GM23338 (cell line): ENCODE measurements around the gene BLTP3A. TPM values are rescaled to one million over a fixed set of nuclear protein-coding genes. Genes with fewer than 3 reads are reported as not detected.

ENCODE experiments used
- ATAC-seq: fragments of 200-7000 bp; cut with Tn5 transposase; 3 replicates; pipeline ENCODE4 v1.9.1; 2020
- DNase-seq: peaks from one replicate; pipeline ENCODE4 v3.0.0-alpha.2; 2015; ENCODE audit warnings: low spot score
- H2AFZ ChIP-seq: fragments of 200-600 bp; sonication (generic); 2 replicates; pipeline ENCODE4 v1.8.0; 2016; ENCODE audit warnings: antibody characterized with exemption, mild to moderate bottlenecking, moderate library complexity
- H3F3A ChIP-seq: fragments of 200-600 bp; sonication (generic); replicated peaks from 2 replicates; pipeline ENCODE4 v1.8.0; 2017; ENCODE audit warnings: antibody characterized with exemption, mixed run types, low read depth
- H3K27ac ChIP-seq: fragments of 200-600 bp; sonication (generic); 2 replicates; pipeline ENCODE4 v1.6.1; 2016; ENCODE audit warnings: low read depth
- H3K27me3 ChIP-seq: fragments of 200-600 bp; sonication (generic); 2 replicates; pipeline ENCODE4 v1.8.0; 2016; ENCODE audit warnings: mild to moderate bottlenecking, mixed run types, moderate library complexity; ENCODE audit not compliant: insufficient read depth
- H3K36me3 ChIP-seq: fragments of 200-600 bp; sonication (generic); 2 replicates; pipeline ENCODE4 v1.8.0; 2016; ENCODE audit warnings: mild to moderate bottlenecking; ENCODE audit not compliant: insufficient read depth
- H3K4me1 ChIP-seq: fragments of 200-600 bp; sonication (generic); 2 replicates; pipeline ENCODE4 v1.8.0; 2016; ENCODE audit warnings: mild to moderate bottlenecking, moderate library complexity; ENCODE audit not compliant: insufficient read depth
- H3K4me2 ChIP-seq: fragments of 200-600 bp; sonication (generic); 2 replicates; pipeline ENCODE4 v1.7.1; 2017; ENCODE audit warnings: mixed run types
- H3K4me3 ChIP-seq: fragments of 200-600 bp; sonication (generic); 2 replicates; pipeline ENCODE4 v1.6.1; 2016; ENCODE audit warnings: mixed run types
- H3K79me2 ChIP-seq: fragments of 200-600 bp; sonication (generic); replicated peaks from 2 replicates; pipeline ENCODE4 v1.8.0; 2017; ENCODE audit warnings: mild to moderate bottlenecking; ENCODE audit not compliant: insufficient read depth
- H3K9me2 ChIP-seq: fragments of 200-600 bp; sonication (generic); 2 replicates; pipeline ENCODE4 v1.8.0; 2017; ENCODE audit not compliant: insufficient read depth
- H4K20me1 ChIP-seq: fragments of 200-600 bp; sonication (generic); replicated peaks from 2 replicates; pipeline ENCODE4 v1.8.0; 2017; ENCODE audit warnings: mild to moderate bottlenecking; ENCODE audit not compliant: insufficient read depth
- H3K27ac Mint-ChIP-seq: 2 replicates; pipeline ENCODE4 v1.8.0; 2020; ENCODE audit warnings: inconsistent platforms, mild to moderate bottlenecking, moderate library complexity, mixed read lengths
- H3K27me3 Mint-ChIP-seq: 3 replicates; pipeline ENCODE4 v1.8.0; 2022; ENCODE audit warnings: low read depth, mild to moderate bottlenecking, moderate library complexity, mixed read lengths, inconsistent platforms; ENCODE audit not compliant: insufficient read depth, poor library complexity
- H3K36me3 Mint-ChIP-seq: 3 replicates; pipeline ENCODE4 v1.8.0; 2021; ENCODE audit warnings: low read depth, mild to moderate bottlenecking, inconsistent platforms, moderate library complexity, mixed read lengths
- H3K4me1 Mint-ChIP-seq: 3 replicates; pipeline ENCODE4 v1.8.0; 2020; ENCODE audit warnings: mild to moderate bottlenecking, inconsistent platforms, mixed read lengths
- H3K4me3 Mint-ChIP-seq: 3 replicates; pipeline ENCODE4 v1.8.0; 2021; ENCODE audit warnings: moderate library complexity, mild to moderate bottlenecking, inconsistent platforms, mixed read lengths
- H3K9me3 Mint-ChIP-seq: 3 replicates; pipeline ENCODE4 v1.8.0; 2020; ENCODE audit warnings: moderate library complexity, mild to moderate bottlenecking, inconsistent platforms, mixed read lengths
- CREB1 ChIP-seq: fragments of 250-450 bp; sonication (Bioruptor Pico); IDR thresholded peaks from 2 replicates; pipeline ENCODE4 v1.5.0; 2020; ENCODE audit warnings: low read depth, mild to moderate bottlenecking, moderate library complexity
- EZH2 ChIP-seq: fragments of 200-600 bp; sonication (generic); IDR thresholded peaks from one replicate; pipeline ENCODE4 v1.8.0; 2017; ENCODE audit warnings: antibody characterized with exemption, mild to moderate bottlenecking, low read depth; ENCODE audit not compliant: unreplicated experiment
- EZH2phosphoT487 ChIP-seq: fragments of 200-600 bp; sonication (generic); IDR thresholded peaks from one replicate; pipeline ENCODE4 v1.8.1; 2018; ENCODE audit warnings: antibody characterized with exemption; ENCODE audit not compliant: unreplicated experiment
- JUNB ChIP-seq: IDR thresholded peaks from one replicate; pipeline ENCODE4 v1.6.1; 2016; ENCODE audit warnings: antibody characterized with exemption; ENCODE audit not compliant: unreplicated experiment
- NANOG ChIP-seq: IDR thresholded peaks from 2 replicates; pipeline ENCODE4 v1.6.1; 2016; ENCODE audit warnings: antibody characterized with exemption, borderline replicate concordance
- POLR2AphosphoS5 ChIP-seq: IDR thresholded peaks from 2 replicates; pipeline ENCODE4 v1.6.1; 2016; ENCODE audit warnings: antibody characterized with exemption, low read depth
- STAT1 ChIP-seq: IDR thresholded peaks from one replicate; pipeline ENCODE4 v1.6.1; 2016; ENCODE audit warnings: antibody characterized with exemption; ENCODE audit not compliant: unreplicated experiment
- ZNF114 ChIP-seq: fragments of 250-450 bp; sonication (Bioruptor Pico); IDR thresholded peaks from 2 replicates; pipeline ENCODE4 v1.5.0; 2020; ENCODE audit warnings: mild to moderate bottlenecking, moderate library complexity
- ZNF331 ChIP-seq: fragments of 250-450 bp; sonication (Bioruptor Pico); IDR thresholded peaks from 2 replicates; pipeline ENCODE4 v1.5.0; 2020; ENCODE audit warnings: low read depth, mild to moderate bottlenecking, moderate library complexity
- polyA plus RNA-seq: library from polyadenylated mRNA; unstranded; fragments of >200 nt; fragmentation: Nextera tagmentation; extraction: Ambion mirVana; gene quantifications from 2 replicates; pipeline ENCODE4 v1.2.1, GENCODE V29; 2016
- total RNA-seq: library from RNA; depleted of rRNA; stranded (reverse); fragments of >200 nt; shearing (Covaris generic); gene quantifications from 2 replicates; pipeline ENCODE4 v1.2.3, GENCODE V29; 2014
- TF ChIP-seq, protein P1 (sequence below): fragments of 250-450 bp; sonication (Bioruptor Pico); IDR thresholded peaks from 2 replicates; pipeline ENCODE4 v1.5.0; 2020; ENCODE audit warnings: mild to moderate bottlenecking, moderate library complexity
- TF ChIP-seq, protein P2 (sequence below): IDR thresholded peaks from one replicate; pipeline ENCODE4 v1.6.1; 2018; ENCODE audit warnings: antibody characterized with exemption; ENCODE audit not compliant: unreplicated experiment
- TF ChIP-seq, protein P3 (sequence below), 2 experiments: fragments of 200-600 bp in 1 of 2; sonication (generic) in 1 of 2; conservative IDR thresholded peaks; 2 replicates each; pipeline versions ENCODE4 v1.5.1 to v1.6.1; 2016 to 2017; ENCODE audit warnings: antibody characterized with exemption in 2 of 2, low read depth in 2 of 2, mild to moderate bottlenecking in 2 of 2, moderate library complexity in 1 of 2
- TF ChIP-seq, protein P4 (sequence below): IDR thresholded peaks from 2 replicates; pipeline ENCODE4 v1.6.1; 2016; ENCODE audit warnings: antibody characterized with exemption

Gene BLTP3A
- total and polyA plus RNA-seq, 2 experiments from 2014 or later, result 2.9 to 18.4 TPM

DNA sequence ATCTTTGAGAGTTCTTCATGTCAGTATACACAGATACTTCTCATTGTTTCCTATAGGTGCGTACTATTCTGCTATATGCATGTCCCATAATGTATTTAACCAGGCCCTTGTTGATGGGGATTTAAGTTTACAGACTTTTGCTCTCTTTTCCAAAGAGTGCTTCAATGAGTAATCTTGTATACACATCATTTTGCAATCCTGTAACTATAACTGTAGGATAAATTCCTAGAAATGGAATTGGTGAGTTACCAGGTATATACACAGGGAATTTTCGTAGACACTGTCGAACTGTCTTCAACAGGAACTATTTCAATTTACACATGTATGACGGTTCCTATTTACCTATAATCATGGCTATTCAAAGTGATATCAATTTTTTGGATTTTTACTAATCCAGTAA is 49.8 kb upstream of the BLTP3A start:
- Mint-ChIP-seq H3K9me3 (no peaks in the 10 kb centered on the region), H3K27me3 (no peaks in the 10 kb centered on the region), H3K27ac (no peak overlapping the region), H3K36me3 (no peaks in the 10 kb centered on the region), H3K4me3 (no peak overlapping the region), H3K4me1 (no peaks in the 10 kb centered on the region)
- H4K20me1 ChIP-seq, result no peaks in the 10 kb centered on the region
- H3K27ac ChIP-seq, result no peak overlapping the region
- H3K9me2 ChIP-seq, result no peaks in the 10 kb centered on the region
- no peaks in the 10 kb centered on the region for H3K79me2 ChIP-seq
- H2AFZ ChIP-seq, result no peak overlapping the region
- ATAC-seq (no peak), DNase-seq (no peak)
- H3F3A ChIP-seq, result no peaks in the 10 kb centered on the region
- H3K4me3 ChIP-seq, result no peak overlapping the region
- TF ChIP-seq ZNF331 (CRISPR knock-in tag), result no peak
- no peak for TF ChIP-seq JUNB
- TF ChIP-seq CREB1 (CRISPR knock-in tag), result no peak
- no peak for TF ChIP-seq POLR2AphosphoS5
- no peak for TF ChIP-seq ZNF114 (CRISPR knock-in tag)
- no peak for TF ChIP-seq NANOG
- TF ChIP-seq EZH2phosphoT487, result no peak
- TF ChIP-seq STAT1, result no peak
- TF ChIP-seq, protein P1, sequence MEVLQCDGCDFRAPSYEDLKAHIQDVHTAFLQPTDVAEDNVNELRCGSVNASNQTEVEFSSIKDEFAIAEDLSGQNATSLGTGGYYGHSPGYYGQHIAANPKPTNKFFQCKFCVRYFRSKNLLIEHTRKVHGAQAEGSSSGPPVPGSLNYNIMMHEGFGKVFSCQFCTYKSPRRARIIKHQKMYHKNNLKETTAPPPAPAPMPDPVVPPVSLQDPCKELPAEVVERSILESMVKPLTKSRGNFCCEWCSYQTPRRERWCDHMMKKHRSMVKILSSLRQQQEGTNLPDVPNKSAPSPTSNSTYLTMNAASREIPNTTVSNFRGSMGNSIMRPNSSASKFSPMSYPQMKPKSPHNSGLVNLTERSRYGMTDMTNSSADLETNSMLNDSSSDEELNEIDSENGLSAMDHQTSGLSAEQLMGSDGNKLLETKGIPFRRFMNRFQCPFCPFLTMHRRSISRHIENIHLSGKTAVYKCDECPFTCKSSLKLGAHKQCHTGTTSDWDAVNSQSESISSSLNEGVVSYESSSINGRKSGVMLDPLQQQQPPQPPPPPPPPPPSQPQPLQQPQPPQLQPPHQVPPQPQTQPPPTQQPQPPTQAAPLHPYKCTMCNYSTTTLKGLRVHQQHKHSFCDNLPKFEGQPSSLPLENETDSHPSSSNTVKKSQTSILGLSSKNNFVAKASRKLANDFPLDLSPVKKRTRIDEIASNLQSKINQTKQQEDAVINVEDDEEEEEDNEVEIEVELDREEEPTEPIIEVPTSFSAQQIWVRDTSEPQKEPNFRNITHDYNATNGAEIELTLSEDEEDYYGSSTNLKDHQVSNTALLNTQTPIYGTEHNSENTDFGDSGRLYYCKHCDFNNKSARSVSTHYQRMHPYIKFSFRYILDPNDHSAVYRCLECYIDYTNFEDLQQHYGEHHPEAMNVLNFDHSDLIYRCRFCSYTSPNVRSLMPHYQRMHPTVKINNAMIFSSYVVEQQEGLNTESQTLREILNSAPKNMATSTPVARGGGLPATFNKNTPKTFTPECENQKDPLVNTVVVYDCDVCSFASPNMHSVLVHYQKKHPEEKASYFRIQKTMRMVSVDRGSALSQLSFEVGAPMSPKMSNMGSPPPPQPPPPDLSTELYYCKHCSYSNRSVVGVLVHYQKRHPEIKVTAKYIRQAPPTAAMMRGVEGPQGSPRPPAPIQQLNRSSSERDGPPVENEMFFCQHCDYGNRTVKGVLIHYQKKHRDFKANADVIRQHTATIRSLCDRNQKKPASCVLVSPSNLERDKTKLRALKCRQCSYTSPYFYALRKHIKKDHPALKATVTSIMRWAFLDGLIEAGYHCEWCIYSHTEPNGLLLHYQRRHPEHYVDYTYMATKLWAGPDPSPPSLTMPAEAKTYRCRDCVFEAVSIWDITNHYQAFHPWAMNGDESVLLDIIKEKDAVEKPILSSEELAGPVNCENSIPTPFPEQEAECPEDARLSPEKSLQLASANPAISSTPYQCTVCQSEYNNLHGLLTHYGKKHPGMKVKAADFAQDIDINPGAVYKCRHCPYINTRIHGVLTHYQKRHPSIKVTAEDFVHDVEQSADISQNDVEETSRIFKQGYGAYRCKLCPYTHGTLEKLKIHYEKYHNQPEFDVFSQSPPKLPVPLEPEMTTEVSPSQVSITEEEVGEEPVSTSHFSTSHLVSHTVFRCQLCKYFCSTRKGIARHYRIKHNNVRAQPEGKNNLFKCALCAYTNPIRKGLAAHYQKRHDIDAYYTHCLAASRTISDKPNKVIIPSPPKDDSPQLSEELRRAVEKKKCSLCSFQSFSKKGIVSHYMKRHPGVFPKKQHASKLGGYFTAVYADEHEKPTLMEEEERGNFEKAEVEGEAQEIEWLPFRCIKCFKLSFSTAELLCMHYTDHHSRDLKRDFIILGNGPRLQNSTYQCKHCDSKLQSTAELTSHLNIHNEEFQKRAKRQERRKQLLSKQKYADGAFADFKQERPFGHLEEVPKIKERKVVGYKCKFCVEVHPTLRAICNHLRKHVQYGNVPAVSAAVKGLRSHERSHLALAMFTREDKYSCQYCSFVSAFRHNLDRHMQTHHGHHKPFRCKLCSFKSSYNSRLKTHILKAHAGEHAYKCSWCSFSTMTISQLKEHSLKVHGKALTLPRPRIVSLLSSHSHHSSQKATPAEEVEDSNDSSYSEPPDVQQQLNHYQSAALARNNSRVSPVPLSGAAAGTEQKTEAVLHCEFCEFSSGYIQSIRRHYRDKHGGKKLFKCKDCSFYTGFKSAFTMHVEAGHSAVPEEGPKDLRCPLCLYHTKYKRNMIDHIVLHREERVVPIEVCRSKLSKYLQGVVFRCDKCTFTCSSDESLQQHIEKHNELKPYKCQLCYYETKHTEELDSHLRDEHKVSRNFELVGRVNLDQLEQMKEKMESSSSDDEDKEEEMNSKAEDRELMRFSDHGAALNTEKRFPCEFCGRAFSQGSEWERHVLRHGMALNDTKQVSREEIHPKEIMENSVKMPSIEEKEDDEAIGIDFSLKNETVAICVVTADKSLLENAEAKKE, result no peak
- TF ChIP-seq, protein P2, sequence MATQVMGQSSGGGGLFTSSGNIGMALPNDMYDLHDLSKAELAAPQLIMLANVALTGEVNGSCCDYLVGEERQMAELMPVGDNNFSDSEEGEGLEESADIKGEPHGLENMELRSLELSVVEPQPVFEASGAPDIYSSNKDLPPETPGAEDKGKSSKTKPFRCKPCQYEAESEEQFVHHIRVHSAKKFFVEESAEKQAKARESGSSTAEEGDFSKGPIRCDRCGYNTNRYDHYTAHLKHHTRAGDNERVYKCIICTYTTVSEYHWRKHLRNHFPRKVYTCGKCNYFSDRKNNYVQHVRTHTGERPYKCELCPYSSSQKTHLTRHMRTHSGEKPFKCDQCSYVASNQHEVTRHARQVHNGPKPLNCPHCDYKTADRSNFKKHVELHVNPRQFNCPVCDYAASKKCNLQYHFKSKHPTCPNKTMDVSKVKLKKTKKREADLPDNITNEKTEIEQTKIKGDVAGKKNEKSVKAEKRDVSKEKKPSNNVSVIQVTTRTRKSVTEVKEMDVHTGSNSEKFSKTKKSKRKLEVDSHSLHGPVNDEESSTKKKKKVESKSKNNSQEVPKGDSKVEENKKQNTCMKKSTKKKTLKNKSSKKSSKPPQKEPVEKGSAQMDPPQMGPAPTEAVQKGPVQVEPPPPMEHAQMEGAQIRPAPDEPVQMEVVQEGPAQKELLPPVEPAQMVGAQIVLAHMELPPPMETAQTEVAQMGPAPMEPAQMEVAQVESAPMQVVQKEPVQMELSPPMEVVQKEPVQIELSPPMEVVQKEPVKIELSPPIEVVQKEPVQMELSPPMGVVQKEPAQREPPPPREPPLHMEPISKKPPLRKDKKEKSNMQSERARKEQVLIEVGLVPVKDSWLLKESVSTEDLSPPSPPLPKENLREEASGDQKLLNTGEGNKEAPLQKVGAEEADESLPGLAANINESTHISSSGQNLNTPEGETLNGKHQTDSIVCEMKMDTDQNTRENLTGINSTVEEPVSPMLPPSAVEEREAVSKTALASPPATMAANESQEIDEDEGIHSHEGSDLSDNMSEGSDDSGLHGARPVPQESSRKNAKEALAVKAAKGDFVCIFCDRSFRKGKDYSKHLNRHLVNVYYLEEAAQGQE, result no peak
- TF ChIP-seq, protein P3, sequence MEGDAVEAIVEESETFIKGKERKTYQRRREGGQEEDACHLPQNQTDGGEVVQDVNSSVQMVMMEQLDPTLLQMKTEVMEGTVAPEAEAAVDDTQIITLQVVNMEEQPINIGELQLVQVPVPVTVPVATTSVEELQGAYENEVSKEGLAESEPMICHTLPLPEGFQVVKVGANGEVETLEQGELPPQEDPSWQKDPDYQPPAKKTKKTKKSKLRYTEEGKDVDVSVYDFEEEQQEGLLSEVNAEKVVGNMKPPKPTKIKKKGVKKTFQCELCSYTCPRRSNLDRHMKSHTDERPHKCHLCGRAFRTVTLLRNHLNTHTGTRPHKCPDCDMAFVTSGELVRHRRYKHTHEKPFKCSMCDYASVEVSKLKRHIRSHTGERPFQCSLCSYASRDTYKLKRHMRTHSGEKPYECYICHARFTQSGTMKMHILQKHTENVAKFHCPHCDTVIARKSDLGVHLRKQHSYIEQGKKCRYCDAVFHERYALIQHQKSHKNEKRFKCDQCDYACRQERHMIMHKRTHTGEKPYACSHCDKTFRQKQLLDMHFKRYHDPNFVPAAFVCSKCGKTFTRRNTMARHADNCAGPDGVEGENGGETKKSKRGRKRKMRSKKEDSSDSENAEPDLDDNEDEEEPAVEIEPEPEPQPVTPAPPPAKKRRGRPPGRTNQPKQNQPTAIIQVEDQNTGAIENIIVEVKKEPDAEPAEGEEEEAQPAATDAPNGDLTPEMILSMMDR (conservative IDR thresholded peaks at IDR 0.05; ENCODE audit: low read depth in 2 of 2), result no peak
- no peak for TF ChIP-seq EZH2
- TF ChIP-seq, protein P4, sequence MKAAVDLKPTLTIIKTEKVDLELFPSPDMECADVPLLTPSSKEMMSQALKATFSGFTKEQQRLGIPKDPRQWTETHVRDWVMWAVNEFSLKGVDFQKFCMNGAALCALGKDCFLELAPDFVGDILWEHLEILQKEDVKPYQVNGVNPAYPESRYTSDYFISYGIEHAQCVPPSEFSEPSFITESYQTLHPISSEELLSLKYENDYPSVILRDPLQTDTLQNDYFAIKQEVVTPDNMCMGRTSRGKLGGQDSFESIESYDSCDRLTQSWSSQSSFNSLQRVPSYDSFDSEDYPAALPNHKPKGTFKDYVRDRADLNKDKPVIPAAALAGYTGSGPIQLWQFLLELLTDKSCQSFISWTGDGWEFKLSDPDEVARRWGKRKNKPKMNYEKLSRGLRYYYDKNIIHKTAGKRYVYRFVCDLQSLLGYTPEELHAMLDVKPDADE, result no peak
- H3K27me3 ChIP-seq, result no peaks in the 10 kb centered on the region
- H3K36me3 ChIP-seq, result no peaks in the 10 kb centered on the region
- H3K4me2 ChIP-seq, result no peak overlapping the region
- H3K4me1 ChIP-seq, result no peaks in the 10 kb centered on the region
